ENCODE data around the gene NEURL1B.

The NEURL1B gene, protein sequence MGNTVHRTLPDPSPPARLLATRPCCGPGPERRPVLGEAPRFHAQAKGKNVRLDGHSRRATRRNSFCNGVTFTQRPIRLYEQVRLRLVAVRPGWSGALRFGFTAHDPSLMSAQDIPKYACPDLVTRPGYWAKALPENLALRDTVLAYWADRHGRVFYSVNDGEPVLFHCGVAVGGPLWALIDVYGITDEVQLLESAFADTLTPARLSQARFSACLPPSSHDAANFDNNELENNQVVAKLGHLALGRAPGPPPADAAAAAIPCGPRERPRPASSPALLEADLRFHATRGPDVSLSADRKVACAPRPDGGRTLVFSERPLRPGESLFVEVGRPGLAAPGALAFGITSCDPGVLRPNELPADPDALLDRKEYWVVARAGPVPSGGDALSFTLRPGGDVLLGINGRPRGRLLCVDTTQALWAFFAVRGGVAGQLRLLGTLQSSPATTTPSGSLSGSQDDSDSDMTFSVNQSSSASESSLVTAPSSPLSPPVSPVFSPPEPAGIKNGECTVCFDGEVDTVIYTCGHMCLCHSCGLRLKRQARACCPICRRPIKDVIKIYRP

GRCh38 chr5:172640822-172641358 is at the start of gene NEURL1B:
TSS of gene NEURL1B (plus strand) at chr5:172641263. CDS start at chr5:172641407, 144 bp downstream.
- TF ChIP-seq, protein P1, sequence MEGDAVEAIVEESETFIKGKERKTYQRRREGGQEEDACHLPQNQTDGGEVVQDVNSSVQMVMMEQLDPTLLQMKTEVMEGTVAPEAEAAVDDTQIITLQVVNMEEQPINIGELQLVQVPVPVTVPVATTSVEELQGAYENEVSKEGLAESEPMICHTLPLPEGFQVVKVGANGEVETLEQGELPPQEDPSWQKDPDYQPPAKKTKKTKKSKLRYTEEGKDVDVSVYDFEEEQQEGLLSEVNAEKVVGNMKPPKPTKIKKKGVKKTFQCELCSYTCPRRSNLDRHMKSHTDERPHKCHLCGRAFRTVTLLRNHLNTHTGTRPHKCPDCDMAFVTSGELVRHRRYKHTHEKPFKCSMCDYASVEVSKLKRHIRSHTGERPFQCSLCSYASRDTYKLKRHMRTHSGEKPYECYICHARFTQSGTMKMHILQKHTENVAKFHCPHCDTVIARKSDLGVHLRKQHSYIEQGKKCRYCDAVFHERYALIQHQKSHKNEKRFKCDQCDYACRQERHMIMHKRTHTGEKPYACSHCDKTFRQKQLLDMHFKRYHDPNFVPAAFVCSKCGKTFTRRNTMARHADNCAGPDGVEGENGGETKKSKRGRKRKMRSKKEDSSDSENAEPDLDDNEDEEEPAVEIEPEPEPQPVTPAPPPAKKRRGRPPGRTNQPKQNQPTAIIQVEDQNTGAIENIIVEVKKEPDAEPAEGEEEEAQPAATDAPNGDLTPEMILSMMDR (IDR thresholded peaks at IDR 0.05; ENCODE audit: borderline replicate concordance, insufficient read depth, low read depth, low read length): no peak
- peak within 1 kb of the TSS; percentile 22 for H3K4me3 ChIP-seq (ENCODE audit: low read depth, low read length)

DNA sequence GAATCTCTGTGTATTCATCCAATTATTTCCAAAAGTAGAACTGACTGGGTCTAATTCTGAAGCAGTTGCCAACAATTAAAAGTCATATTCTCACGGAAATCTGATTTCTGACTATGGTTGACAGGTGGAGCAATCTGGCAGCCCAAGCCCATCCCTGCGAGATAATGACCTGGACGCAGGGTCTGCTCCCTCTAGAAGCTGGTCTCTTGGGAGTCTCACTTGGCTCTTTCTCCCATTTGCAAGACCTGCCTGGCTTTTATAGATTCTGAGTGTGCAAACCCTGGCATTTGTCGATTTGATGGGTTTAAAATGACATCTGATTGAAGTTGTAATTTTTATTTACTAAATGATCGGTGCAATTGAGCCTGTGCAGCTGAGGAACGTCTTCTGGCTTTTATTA is 49.4 kb upstream of the NEURL1B start:
- TF ChIP-seq, protein P1 (IDR thresholded peaks at IDR 0.05; ENCODE audit: borderline replicate concordance, insufficient read depth, low read depth, low read length): no peak
- H3K4me3 ChIP-seq (ENCODE audit: low read depth, low read length): no peak overlapping the region

DNA sequence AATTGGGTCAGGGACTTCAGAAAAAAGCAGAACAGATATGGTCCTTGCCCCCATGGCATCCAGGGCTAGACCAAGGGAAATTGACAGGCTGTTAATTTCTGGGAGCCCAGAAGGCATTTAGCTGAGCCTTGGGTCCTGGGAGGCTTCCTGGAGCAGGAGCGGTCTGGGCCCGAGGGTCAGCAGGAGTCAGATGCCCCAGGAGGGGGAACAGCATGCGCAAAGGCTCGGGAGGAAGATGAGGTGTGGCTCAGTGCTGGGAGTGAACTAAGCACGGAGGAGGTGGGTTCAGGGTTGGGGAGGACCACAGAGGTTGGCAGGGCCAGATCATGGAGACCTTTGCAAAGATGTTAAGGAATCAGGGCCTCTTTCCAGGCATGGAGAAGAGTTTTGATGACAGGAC is 48.2 kb upstream of the NEURL1B start:
- TF ChIP-seq, protein P1 (IDR thresholded peaks at IDR 0.05; ENCODE audit: borderline replicate concordance, insufficient read depth, low read depth, low read length): no peak
- H3K4me3 ChIP-seq (ENCODE audit: low read depth, low read length): no peak overlapping the region

GRCh38 chr5:172593306-172593705 is 47.8 kb upstream of the NEURL1B start:
- H3K4me3 ChIP-seq (ENCODE audit: low read depth, low read length): no peak overlapping the region
- TF ChIP-seq, protein P1 (IDR thresholded peaks at IDR 0.05; ENCODE audit: borderline replicate concordance, insufficient read depth, low read depth, low read length): no peak

- H3K4me3 ChIP-seq (ENCODE audit: low read depth, low read length): no peak overlapping the region
- TF ChIP-seq, protein P1 (IDR thresholded peaks at IDR 0.05; ENCODE audit: borderline replicate concordance, insufficient read depth, low read depth, low read length): no peak
These were observed 47.3 kb upstream of the NEURL1B start for GRCh38 chr5:172593721-172594235.

DNA sequence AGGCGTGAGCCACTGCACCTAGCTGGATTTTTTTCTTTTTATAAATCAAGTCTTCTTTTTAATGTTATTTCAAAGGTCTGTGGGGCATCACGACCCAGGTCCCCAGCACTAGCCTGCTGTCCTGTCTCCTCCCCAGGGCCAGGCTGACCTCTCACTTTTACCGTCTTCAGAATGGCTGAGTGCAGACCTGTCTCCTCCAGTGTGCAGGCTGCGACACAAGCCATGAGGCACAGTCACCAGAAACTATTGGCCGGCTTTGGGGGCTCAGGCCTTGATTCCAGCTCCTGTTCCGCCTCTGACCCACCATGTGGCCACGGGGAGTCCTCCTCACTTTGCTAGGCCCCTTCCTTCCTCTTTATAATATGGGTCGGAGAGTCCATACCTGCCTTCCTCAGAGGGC is 46.6 kb upstream of the NEURL1B start:
- no peak overlapping the region for H3K4me3 ChIP-seq (ENCODE audit: low read depth, low read length)
- TF ChIP-seq, protein P1 (IDR thresholded peaks at IDR 0.05; ENCODE audit: borderline replicate concordance, insufficient read depth, low read depth, low read length): no peak
